Stimulated activated CD4-positive, alpha-beta T cell treated with anti-CD3 and anti-CD28 coated beads, TNF-alpha, amount 100 ng/mL, for 1 hour (primary cell): ENCODE measurements around the gene GLP1R.

Experiments
- DNase-seq, 3 donors: peaks; one replicate each; pipeline ENCODE4 v3.0.0-alpha.2; 2020; ENCODE audit warnings: low read depth in 3 of 3, low spot score in 1 of 3

Gene GLP1R

DNA sequence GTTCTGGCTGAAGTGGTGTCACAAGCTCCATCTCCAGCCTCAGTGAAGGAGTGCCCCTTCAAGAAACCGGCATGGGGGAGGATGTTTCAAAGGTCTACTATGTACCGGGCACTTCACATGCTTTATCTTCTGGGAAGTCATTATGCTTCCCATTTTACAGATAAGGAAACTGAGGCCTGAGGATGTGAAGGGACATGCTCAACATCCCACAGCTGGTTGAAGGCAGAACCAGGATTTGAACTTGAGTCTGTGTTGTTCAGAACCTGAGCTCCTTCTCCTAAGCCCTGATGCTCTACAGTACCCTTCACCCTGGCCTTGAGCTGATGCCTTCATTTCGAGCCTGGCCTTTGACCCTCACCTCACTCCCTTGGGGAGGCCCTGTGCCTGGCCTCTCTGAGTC, 13.0 kb downstream of the GLP1R start:
- DNase-seq = no peak

DNA sequence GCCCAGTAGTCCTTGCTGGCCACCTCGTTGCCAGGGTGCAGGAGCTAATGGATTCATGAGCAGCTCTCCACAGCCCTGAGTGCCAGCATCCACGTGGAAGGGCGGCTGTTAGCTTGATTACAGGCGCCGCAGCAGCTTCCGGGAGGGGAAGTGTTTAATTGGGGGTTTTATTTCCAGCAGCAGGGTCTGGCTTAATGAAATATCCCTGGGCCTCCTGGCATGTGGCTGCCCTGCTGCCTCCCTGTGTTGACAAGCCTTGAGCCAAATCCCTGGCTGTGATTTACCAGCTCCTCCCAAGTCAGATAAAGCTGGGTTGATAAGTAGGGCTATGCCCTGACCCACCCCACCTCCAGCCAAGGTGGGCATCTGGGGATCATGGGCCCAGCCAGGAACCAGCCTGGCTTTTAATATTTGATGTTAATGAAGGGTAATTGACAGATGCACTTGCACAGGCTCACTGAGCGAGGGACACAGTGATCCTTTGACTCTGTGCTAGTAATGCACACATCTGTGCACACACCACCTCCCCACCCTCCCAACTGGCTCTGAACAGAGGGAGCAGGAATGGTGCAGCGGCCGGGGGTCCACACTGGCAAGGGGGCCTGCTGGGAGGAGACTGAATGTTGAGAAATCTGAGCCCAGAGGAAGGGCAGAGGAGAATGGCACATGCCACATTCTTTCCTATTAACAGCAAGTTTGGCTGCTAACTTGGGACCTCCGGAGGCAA, 13.6 kb downstream of the GLP1R start:
- no peak for DNase-seq

DNA sequence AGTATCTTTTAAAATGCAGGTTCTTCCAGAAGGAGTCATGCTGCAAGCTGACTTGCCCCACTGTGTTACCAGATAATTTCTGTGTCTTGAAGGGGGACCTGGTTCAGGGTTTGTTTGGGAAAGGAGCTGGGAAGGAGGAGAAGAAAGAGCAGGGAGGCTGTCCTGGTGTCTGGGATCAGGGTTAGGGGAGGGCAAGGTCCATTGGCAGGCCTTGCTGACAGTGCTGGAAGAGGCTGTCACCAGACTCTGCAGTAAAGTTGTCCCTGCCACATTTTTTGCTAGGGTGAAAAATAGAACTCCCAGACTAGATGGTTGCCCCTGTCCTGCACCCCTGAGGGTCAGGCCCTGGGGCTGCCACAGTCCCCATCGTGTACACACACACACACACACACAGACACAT, 14.9 kb downstream of the GLP1R start:
- no peak for DNase-seq

DNA sequence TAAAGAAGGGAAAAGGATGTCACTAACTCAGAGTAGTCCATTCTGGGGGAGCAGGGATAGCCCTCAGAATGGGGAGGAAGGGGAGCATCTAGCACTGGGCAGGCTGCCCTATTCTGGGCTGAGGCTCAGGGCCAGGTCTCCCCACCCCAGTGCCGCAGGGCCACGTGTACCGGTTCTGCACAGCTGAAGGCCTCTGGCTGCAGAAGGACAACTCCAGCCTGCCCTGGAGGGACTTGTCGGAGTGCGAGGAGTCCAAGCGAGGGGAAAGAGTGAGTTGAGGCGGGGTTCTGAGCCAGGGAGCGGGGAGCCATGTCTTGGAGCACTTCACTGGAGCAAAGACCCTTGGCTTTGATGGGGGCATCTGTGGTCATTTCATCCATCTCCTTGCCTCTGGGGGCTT, 17.0 kb downstream of the GLP1R start:
- DNase-seq = no peak

DNA sequence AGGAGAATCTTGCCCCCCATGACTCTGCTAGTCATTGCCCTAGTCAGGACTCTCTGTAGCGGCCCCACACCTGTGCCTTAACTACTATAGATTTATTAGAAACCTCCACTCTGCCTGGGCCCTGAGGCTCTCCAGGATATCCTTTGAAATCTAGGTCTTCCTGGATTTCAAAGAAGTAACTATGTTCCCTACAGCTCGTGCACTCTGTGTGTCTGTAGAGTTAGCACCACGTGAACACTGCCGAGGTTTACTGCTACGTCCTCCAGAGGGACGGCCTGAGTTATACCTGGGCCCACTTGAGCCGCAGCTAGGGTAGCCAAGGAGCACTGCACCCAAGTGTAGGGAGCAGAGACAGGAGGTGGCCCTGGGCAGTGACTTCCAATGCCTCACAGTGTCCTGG, 19.8 kb downstream of the GLP1R start:
- DNase-seq = no peak

DNA sequence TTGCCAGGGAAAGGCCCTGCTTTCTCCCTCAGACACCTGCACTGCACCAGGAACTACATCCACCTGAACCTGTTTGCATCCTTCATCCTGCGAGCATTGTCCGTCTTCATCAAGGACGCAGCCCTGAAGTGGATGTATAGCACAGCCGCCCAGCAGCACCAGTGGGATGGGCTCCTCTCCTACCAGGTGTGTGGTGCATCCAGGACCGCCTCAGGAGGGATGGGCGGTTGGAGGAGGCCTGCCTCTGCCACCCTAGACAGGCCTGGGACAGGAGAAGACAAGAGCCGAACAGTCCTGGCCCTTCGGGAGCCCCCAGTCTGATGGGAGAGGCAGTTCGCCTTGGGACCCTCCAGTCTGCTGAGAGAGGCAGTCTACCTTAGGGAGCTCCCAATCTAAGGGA, 24.2 kb downstream of the GLP1R start:
- no peak for DNase-seq

DNA sequence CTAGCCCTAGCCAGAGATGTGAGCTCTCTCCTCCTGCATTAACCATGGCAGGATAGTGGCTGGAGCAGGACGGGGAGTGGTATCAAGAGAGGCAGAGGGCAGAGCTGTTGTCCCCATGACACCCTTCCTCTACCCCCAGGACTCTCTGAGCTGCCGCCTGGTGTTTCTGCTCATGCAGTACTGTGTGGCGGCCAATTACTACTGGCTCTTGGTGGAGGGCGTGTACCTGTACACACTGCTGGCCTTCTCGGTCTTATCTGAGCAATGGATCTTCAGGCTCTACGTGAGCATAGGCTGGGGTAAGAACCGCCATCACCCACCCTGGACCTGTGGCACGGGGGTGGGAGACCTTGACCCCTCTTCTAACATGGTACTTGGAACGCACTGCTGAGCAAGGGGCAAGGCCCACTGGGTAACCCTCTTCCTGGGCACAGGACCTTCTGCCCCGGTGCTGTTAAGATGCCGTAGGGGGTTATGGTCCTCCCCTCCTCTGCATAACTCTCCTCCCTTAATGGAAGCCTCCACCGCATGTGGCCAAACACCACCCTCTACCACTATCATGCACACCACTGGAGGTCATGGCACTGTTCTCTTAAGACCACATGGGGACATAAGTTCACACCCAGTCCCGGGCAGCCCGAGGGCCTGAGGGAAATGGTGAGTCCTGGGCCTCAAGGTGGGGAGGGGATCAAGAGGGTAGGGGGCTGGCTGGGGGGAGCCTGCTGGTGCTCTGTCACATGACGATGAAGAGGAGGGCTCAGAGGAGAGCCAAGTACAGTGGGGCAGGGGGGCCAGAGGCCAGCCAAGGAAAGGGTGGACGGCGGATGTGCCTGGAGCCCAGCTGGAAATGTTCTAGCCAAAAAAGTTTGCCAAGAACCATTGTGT, 25.1 kb downstream of the GLP1R start:
- DNase-seq = no peak

DNA sequence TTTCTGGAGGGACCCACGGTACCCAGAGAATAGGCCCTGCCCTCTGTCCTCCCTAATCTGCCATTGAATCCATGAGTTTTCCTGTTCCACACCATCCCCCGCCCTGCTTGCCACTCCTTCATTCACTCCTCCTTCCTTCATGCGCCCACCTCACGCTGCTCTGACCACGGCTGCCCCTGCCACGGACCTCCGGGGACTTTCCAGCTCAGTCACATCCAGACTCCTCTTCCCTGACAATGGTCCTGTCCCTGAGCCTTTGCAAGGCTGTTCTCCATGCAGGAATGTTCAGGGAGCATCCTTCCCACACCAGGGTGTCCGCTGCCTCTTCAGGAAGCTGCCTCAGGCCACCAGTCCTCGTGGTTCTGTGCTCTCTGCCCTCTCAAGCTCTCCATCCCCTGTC, 25.9 kb downstream of the GLP1R start:
- DNase-seq = no peak

DNA sequence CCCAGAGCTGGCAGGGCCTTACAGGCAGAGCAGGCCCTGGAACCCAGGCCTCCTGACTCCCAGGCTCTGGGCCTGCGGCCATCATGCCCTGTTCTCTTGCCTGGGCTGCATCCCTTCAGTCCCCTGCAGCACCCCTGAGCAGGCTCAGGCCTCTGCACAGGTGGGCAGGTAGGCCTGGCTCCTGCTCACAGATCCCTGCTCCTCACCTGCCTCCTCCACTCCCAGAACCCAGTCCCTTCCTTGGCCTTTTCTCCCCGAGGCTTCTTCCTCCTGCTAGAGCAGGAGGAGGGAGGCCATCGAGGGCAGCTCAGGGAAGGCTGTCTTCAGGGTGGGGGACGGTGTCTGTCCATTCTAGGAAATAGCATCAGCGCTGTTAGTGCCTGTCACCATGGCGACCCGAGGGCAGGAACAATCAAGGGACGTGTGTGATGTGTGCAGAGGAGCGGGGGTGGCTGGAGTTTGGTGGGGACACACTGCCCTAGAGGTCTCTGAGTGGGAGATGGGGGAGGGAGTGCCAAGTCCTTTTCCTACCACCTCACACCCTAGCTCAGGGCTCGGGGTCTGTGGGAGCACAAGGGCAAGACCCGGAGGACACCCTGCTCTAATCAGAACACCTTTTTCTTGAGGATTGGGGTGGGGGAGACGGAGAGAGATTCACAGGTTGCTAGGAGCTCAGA, 26.6 kb downstream of the GLP1R start:
- no peak for DNase-seq

DNA sequence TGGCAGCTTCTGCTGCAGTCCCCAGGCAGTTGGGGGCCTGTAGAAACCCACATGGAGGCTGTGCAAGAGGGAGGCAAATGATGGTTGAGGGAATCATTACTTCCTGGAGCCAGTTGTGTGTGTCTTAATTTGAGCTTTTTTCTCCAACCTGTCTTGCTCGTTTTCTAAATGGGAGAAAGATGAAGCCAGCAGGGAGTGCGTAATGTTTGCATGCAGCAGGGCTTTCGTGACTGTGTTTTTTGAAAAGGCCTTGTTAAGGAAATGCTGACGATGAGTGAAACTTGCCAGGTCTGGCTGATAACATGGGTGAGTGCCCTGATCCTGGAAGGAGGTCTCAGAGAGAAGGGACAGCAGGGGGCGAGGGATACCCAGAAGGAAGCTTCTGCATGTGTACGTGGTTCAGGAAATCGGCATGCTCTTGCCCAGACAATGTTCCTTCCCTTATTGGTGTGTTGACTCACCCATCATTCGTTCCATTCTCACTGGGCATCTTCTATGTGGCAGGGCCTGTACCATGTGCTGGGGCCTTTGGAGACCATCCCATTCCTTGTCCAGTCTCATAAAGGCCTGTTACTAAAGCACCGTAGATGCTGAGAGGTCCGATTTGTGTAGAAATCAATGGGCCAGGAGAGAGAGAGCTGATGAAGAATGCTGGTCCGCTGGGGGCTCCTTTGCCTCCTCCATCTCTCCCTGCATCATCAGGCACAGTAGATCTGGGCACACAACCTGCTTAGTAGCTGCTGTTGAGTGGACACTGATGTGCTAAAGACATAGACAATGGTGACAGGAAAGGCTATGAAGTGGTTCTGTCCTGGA, 27.4 kb downstream of the GLP1R start:
- DNase-seq = no peak

DNA sequence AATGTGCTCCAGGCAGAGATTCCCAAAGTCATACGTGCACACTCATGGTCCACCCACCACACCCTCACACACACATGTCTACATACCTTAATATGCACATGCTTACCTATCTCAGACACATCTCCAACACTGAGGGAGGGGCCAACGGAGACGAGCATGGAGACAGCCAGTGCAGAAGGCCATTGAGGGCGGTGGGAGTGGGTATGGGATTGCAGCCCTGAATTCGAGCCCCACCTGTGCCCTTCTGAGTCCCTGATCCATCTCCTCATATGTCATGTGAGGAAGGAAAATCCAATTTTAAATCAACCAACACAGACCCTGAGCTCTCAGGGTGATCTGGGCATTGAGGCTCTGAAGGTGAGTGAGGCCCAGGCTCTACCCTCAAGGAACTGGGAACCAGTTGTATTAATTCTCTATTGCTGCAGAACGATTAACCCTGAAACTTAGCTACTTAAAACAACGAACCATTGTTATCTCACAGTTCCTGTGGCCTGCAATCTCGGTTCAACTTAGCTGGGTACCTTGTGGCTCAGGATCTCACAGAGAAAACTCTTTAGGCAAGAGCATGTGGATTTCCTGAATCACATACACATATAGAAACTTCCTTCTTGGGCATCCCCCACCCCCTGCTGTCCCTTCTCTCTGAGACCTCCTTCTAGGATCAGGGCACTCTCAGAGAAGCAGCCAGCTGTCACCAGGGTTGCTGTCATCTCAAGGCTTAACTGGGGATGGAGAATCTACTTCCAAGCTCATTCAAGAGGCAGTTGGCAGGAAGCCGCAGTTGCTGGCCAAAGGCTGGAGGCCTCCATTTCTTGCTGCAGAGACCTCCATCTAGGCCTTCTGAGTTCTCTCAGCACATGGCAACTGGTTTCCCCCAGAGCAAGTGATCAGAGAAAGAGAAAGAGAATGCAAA, 28.3 kb downstream of the GLP1R start:
- no peak for DNase-seq

DNA sequence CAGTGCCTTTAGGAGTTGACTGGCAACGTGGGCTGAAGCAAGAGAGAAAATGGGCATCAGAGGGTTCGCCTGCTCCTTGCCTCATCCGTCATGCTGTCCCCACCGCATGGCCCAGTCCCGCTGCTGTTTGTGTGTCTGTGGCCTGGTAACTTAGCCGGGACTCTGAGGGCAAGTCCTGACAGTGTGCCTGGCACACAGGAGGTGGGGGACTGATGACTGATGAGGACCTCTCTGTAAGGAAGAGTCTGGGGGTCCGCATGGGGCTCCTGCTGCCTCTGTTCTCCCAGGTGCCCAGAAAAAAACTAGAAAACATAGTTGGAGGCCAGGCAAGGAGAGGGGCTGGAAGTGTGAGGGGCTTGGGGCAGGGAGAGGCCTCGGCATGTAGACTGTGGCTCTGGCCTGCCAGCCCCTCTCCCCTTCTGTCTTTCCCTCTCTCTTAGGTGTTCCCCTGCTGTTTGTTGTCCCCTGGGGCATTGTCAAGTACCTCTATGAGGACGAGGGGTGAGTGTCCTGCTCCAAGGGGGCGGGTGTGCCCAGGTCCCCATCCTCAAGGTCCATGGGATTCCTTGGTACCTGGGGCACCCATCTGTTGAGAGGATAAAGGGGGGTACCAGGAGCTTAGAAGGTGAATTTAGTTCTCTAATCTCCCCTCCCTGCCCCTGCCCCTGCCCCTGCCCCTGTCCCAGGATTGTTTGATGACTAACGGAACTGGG, 29.5 kb downstream of the GLP1R start:
- DNase-seq = no peak

DNA sequence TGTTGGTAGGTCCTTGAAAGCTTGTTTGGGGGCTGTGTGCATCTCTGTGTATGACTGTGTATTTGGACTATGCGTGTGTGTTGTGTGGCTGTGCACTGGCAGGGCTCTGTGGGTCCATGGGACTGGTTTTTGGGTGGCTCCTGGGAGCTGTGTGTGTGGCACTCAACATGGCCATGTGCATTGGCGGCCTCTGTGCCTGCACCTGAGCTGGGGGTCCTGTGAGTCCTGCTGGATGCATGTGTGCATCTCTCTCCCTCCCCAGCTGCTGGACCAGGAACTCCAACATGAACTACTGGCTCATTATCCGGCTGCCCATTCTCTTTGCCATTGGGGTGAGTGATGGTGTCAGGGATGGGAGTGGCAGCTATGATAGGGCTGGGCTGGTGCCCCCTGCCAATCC, 30.1 kb downstream of the GLP1R start:
- DNase-seq = no peak

DNA sequence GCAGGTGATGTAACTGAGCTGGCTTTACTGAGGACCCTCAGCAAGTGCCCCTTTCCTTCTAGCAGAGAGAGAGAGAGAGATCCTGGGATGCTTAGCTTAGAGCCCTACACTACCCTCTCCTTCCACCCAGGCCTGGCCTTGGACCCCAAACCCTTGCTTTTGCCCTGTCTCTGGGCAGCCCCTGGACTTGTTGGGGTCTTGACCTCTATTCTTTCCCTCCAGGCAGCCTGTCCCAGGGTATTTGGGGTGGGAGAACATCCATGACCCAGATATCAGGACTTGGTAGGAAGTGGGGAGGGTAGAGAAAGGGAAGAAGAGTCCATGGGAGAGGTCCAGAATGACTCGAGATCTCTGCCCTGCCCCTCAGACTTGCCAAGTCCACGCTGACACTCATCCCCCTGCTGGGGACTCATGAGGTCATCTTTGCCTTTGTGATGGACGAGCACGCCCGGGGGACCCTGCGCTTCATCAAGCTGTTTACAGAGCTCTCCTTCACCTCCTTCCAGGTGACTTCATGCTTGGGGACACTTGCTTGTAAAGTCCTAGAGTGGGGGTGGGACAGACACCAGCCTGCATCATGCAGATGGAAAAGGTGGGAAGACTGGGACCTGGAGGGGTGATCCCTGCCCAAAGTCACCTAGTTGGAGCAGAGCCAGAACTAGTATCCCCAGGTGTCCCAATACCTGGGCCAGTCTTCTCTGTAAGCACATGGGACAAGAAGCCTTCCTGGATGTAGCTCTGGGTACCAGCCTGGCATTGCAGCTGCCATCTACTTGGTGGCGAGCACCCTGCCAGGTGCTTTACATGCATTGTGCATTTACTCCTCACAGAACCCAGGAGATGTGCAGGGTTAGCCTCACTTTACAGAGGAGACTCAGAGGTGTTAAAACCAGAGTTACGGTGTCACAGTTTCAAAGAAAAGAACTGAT, 30.9 kb downstream of the GLP1R start:
- DNase-seq = no peak

DNA sequence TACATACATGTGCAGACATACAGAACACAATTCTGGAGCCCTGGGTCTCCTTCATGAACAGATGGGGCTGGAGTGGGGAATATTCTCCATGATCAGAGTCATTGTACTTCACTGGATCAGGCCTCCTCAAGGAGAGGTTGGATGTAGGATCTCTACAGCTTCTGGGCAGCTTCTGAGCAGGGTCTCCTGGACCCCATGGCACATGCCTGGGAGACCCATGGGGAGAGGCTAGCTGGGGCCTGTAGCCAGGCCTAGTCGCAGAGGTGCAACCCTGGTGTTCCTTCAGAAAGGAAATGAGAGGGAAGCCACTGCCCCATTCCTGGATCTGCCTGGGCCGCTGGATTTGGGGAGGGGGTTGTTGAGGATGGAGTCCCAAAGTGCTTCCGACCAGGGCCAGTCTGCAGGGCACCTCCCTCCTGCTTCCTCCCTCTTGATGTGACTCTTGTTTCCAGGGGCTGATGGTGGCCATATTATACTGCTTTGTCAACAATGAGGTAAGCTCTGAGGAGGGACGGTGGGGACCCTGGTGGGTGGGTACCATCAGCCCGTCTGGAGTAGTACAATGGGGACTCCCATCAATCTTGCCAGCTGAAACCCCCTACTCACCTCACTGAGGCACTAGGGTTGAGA, 31.8 kb downstream of the GLP1R start:
- DNase-seq = no peak

DNA sequence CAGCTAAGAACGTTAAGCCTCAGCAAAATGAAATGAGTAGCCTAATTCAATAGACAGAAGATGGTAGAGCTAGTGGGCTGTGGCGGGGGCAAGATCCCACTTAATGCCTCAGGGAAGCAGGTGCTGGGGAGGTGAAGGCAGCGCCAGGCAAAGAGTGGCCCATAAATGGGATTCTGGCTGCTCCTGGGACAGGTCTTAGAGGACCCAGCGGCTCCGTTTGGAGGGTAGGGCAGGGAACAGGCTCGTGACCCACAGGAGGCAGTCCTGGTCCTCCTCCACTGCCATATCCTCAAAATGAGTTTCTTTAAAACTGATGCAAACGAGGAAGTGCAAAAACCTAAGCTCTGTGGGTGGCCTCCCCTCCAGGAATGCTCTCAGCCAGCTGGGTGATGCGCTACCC, 33.7 kb downstream of the GLP1R start:
- no peak for DNase-seq

DNA sequence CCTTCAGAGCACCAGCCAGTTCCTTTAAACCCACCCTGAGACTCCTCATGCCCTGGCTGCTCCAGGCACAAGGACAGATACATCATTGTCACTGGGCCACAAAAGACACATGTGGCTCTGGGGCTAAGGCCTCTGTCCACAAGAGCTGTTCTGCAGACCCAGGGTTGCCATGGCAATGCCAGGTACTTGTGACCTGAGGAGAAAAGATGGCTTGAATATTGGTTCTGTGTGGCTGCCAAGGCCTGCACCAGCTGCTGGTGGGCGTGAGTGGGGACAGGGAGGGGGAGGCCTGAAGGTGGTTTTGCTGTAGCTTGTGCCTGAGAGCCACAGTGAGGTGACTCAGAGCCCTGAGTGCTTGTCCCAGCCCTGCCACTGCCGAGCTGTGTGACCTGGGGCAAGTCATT, 34.7 kb downstream of the GLP1R start:
- DNase-seq = no peak

DNA sequence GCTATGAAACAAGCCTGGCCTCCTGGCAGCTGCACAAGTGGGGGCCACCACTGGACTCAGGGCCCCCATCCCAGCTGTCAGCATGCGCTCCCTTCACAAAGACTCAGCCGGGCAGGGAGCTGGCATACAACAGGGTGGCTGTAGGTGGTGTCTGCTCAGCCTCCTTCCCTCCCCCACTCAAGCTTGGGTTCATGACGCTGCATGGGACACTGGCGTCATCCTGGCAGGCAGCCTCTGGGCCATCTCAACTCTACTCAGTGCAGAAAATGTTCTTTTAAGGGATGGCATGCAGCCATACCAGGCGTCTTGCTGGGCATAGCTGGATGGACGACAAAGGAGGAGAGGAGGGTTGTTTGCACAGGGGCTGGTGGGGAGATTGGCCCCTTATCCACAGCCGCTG, 35.9 kb downstream of the GLP1R start:
- DNase-seq = no peak
